ENCODE measurements around the gene OCEL1.

Gene OCEL1

DNA sequence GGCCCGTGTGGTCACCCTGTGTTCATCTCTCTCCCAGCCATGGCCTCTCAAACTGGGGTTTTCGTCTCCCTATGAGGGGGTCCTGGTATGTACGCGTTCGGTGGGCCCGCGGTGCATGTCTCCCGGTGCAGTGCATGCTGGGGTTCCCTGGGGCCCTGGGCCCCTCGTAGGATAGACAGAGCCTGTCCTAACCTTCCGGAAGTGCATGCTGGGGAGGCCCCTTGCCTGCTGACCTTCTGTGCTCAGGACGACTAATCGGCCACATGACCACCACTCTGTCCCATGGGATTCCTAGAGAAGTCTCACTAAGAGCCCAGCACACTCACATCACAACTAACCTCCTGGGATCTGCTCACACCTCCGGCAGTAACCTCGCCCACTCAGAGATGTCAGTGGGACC lies 15.7 kb upstream of the OCEL1 start:
- no peak for DNase-seq

- DNase-seq, result no peak
Observed at GRCh38 chr19:17211547-17212446, 14.2 kb upstream of the OCEL1 start.

DNA sequence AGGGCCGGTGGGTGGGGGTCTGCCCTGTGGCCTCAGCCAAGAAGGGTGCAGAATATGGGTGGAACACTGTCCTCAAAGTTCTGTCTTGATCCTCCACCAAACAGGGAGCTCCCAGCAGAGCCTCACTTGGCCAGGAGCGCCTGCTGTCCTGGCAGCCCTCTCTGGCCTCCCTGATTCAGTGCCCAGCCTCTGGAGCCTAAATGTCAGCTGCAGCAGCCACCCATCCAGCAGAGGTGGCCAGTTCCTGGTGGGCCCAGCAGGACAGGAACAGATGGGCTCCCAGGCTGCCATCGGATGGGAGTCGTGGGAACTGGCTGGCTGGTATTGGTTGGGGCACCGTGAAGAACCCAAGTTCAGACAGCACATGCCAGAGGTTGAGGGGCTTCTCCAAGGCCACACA lies 12.7 kb upstream of the OCEL1 start:
- DNase-seq, result no peak

- no peak for DNase-seq
Observed at GRCh38 chr19:17214508-17215126, 11.4 kb upstream of the OCEL1 start.

GRCh38 chr19:17215127-17215971 lies 10.7 kb upstream of the OCEL1 start, which contains the start of gene USE1:
TSS of gene USE1 (plus strand) at chr19:17215357. CDS start at chr19:17215406, 49 bp downstream.
- peak; percentile 82 to 96 (median 95) for DNase-seq

DNA sequence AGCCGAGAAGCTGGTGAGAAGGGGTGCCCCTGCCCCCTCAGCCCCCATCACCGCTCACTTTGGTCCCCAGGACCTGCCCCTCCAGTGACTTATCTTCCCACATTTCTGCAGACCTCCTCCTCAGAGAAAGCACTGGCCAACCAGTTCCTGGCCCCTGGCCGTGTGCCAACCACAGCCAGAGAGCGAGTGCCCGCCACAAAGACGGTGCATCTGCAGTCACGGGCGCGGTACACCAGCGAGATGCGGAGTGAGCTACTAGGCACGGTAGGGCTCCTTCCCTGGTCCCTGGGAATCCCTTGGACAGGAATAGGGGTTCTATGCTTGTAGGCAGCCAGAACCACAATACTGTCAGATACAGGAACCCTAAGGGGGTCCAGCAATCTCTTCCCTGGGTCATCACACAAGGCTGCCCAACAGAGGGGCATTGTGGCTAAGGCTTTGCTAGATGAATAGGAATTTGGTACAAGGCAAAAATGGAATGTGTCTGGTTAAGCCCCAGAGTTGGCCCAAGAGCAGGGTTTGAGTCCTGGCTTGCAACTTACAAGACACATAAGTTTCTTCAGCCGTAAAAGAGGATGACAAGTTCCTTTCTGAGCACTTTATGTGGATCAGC lies 9.9 kb upstream of the OCEL1 start:
- DNase-seq, result no peak

GRCh38 chr19:17219286-17219685 lies 6.7 kb upstream of the OCEL1 start:
- no peak for DNase-seq

DNA sequence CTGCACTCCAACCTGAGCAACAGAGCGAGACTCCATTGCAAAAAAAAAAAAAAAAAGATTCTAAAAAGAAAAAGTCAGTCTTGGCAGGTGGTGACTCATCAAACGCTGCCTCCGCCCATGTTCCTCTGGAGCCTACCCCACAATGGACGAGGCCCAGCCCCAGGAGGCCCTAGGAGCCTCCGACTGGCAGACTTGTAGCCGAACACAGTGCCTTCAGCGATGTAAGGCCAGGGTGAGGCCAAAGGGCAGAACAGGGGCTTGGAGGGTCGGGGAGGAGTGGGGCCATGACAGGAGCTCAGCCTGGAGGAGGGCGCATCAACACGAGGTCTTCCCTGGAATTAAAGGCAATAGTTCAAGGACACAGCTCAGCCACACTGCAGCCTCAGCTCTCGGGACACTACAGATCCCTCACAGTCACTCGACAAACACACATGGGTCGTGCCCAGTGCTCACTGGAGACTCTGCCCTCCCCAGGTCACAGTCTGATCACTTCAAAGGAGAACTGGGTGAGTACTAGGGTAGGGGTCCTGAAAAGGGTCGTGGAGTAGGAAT lies 5.7 kb upstream of the OCEL1 start:
- DNase-seq, result no peak

GRCh38 chr19:17225053-17225452 lies 973 bp upstream of the OCEL1 start:
- DNase-seq, result no peak

DNA sequence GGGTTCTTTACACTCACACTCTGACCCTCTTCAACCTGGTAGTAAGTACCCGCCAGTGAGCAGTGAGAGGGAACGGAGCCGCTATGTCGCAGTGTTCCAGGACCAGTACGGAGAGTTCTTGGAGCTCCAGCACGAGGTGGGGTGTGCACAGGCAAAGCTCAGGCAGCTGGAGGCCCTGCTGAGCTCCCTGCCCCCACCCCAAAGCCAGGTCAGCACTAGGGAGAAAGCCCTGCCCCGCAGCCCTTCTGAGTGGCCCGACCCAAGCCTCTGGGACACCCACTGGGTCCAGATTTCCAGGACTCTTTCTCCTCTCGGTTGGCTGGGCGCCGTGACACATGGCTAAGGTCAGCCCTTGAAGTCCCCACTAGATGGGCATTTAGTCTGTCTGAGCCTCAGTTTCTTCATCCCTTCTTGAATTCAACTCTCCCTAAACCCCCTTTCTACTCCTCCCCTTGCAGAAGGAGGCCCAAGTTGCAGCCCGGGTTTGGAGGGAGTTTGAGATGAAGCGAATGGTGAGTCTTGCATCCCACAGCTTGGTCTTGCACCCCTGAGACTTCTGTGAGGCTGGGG lies 1.9 kb downstream of the OCEL1 start:
- no peak for DNase-seq

GRCh38 chr19:17229890-17230289 lies 3.9 kb downstream of the OCEL1 start:
- no peak for DNase-seq

DNA sequence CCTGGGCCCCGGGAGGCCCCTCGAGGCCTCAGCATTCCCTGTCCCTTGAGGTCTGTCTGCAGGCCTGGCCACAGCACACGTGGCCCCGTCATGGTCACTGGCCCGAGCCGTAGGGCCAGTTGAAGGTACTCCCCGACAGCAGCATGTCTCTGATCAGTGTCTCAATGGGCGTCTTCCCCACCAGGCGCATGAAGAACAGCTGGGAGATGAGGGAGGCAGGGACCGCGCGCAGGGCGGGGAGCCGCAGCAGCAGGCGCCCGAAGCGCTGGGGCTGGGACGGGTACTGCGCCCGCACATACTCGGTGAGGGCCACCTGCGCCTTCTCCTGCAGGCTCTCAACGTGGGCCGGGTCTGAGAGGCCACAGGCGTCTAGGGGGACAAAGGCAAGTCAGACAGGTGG lies 6.2 kb downstream of the OCEL1 start:
- DNase-seq, result no peak

DNA sequence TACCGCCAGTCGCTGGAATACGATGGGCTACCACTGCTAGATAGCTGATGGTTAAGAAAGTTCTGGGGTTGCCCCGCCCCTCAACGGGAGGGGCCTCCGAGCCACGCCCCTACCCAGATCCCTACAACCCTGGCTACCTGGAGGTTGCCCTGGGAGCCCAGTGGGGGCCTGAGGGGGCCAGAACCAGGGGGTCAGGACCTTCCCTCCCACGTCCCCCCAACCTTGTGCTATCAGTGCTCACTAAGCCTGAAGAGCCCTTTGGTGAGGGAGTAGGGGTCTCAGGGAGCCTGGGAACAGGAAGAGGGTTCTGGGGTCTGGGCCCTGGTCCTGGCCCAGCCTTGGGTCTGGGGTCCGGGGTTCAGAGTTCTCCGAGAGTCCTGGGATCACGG lies 8.9 kb downstream of the OCEL1 start:
- DNase-seq, result peak; percentile 32 to 66 (median 62)

DNA sequence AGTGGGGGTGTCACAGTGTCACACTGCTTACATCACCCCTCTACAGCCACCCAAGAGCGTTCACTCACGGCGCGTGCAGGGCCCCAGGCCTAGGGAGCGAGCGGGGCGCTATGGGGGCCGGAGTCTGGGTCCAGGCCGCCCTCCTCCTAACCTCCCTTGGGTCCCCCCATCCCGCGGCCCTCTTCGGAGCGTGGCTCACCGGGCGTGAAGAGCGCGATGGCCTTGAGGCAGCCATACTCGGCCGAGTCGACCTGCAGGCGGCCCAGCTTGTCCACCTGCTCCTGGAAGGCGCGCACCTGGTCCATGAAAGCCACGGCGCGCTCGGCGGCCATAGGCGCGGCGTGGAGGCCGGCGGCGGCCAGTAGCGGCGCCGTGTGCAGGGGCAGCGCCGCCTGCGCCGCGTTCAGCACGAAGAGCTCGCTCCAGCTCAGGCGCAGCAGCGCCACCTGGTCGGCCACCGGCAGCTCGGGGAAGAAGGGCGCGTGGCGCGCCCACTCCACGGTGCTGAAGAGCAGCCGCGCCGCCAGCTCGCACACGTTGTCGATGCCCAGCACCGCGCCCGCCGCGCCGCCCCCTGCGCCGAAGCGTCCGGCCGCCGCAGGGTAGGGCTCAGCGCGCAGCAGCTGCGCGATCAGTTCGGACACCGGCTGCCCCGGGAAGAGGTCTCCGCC lies 9.4 kb downstream of the OCEL1 start:
- peak; percentile 37 to 86 (median 84) for DNase-seq

DNA sequence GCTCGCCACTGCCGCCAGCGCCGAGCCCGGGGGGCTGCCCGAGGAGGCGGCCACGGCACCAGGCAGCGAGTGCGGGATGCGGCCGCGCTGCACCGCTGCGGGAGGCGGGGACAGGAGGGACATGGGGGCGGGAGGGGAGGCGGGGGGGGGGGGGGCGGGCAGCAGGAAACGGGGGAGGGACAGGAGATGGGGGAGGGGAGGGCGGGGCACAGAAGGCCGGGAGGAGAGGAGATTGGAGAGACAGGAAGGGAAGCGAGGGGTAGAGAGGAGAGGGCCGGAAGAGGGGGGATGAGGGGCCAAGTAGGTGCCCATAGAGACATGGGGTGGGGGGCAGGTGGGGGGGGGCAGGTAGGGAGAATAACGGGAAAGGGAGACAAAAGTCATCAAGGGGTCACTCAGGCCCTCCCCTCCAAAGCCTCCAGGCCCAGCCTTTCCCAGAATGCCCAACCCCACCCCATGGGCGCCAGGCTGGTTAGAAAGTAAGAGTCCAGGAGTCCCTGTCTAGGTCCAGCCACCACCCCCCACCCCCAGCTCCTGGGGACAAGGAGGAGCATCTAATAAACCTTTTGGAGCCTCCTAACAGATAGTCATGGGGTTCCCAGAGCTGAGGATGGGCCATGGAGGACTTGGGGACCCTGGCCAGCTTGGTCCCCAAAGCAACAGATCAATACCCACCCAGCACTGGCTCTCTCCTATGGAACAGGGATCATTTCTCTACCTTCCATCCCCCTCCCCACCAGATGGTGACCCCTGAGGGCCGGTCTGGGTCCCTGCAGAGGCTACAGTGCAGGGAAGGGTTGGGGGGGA lies 10.1 kb downstream of the OCEL1 start:
- DNase-seq, result peak in 2 of 3 experiments; percentile 9 to 84

DNA sequence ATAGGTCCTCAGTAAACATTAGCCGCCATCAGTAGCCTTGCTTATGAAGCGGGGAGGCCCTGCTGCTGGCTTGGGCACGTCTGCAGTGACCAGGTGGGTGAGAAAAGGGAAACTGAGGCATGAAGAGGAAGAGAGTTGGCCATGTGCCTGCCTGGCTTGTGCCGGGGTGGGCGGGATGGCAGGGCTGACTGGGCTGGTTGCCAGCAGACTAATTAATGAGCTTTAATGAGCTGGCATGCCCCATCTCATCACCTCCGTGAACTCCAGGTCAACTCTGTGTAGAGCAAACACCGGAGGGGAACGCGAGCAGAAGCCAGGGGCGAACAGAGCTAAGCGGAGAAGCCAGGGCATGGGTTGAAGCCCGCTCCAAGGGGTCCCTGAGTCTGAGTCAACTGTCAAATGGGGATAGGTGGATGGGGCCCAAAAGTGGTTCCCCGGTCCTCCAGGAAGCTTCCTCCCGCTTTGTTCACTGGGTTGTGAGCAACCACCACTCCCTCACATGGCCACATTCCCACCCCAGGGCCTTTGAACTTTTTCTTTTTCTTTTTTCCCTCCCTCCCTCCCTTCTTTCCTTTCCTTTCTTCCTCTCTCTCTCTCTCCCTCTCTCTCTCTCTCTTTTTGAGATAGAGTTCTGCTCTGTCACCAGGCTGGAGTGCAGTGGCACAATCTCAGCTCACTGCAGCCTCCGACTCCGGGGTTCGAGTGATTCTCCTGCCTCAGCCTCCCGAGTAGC lies 11.0 kb downstream of the OCEL1 start:
- DNase-seq, result peak in 1 of 3 experiments; percentile 13

DNA sequence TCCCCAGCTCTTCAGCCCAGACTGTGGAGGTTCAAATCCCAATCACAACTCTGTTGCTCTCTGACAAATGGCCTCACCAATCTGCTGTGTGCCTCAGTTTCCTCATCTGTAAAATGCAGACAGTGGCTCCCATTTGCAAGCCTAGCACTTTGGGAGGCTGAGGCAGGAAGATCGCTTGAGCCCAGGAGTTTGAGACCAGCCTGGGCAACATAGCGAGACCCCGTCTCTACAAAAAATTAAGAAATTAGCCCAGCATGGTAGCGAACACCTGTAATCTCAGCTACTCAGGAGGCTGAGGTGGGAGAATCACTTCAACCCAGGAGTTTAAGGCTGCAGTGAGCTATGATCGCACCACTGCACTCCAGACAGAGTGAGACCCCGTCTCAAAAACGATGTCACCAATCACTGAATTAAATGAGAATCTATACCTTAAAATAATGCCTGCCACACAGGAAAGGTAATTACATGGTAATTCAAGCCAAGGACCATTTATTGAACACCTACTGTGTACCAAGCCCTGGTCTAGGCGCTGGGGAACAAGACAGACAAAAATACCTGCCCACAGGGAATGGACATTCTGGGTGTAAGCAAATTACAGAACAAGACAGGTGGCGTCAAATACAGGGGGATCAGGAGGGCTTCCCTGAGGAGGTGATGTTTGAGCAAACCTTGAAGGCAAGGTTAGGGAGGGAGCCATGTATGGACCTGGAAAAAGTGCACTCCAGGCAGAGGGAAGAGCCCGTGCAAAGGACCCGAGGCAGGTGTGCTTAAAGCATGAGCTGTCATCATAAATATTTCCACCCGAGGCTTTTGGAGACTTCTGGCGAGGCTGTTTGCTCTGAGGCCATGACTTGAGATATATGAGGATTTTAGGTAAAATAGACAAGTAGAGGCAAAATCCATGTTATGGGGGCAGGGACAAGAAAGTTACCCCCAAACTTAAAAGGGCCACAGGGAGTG lies 12.0 kb downstream of the OCEL1 start:
- no peak for DNase-seq

DNA sequence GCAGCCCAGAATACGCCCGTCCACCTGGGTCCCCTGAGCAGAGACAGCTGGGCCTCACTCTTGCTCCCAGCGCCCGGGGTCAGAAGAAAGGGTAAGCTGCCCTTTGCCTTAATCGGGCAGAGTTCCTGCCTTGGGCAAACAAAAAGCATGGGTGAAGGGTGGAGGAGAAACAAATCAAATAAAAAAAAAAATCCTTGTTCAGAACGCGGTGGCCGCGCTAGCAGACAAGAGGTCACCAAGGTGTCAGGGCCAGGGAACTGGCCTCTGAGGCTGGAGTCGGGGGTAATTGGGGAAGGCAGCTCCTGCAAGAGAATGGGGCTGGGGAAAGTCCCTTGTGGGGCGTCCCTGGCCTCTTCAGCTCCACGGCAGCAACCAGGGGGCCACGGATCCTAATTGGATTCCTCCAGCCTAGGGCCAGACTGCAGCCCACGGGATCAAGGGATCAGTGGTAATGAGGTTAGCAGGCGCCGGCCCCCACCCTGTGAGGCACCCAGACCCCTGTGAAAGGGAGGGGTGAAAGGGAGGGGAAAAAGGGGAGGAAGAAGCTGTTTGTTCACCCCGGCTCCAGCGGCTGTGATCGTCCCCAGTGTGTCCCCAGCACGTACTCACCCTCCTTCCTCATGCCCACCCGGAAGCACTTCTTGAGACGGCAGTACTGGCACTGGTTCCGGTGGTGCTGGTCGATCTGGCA lies 14.2 kb downstream of the OCEL1 start:
- no peak for DNase-seq

Measured in NCI-H1417 (cell line).